AG04450 (cell line): Measurements from ENCODE around the gene TTC7B. TPM values are rescaled to one million over a fixed set of nuclear protein-coding genes. Genes with fewer than 3 reads are reported as not detected.
A peak's percentile ranks its signal among the peaks of the same experiment; 100 is the strongest.

ENCODE experiments used
- CTCF ChIA-PET: fragments of 300-600, 350-600 bp; formaldehyde crosslinking; extraction: SDS; loops from one replicate; lab custom pipeline; 2022; ENCODE audit warnings: antibody characterized with exemption, inconsistent platforms; lab: Charles Lee
- POLR2A ChIA-PET: fragments of 350-600 bp; formaldehyde crosslinking; extraction: SDS; loops from one replicate; lab custom pipeline; 2021; ENCODE audit warnings: antibody characterized with exemption, inconsistent platforms; lab: Yijun Ruan, JAX
- DNase-seq: peaks from one replicate; pipeline ENCODE4 v3.0.0-alpha.2; 2011; ENCODE audit warnings: low read depth, low spot score
- H3K27ac ChIP-seq: one replicate; pipeline ENCODE4 v1.5.1; 2012; ENCODE audit warnings: low read depth, low read length, control low read depth
- H3K27me3 ChIP-seq: one replicate; pipeline ENCODE4 v1.6.0; 2012; ENCODE audit warnings: low read length; ENCODE audit not compliant: control insufficient read depth, insufficient read depth
- H3K4me3 ChIP-seq: 2 replicates; pipeline ENCODE4 v1.5.1; 2011; ENCODE audit warnings: mild to moderate bottlenecking, low read depth, low read length, control low read depth
- H3K9me3 ChIP-seq: 2 replicates; pipeline ENCODE4 v1.5.1; 2012; ENCODE audit warnings: low read length; ENCODE audit not compliant: control insufficient read depth, insufficient read depth
- polyA plus RNA-seq: library from polyadenylated mRNA; depleted of rRNA; stranded (reverse); fragments of >200 nt; gene quantifications from 2 replicates; pipeline ENCODE4 v1.2.3, GENCODE V29; 2011
- TF ChIP-seq, protein P1 (sequence below): IDR thresholded peaks from 2 replicates; pipeline ENCODE4 v1.5.1; 2011; ENCODE audit warnings: low read depth, low read length, control low read depth, inconsistent platforms

The TTC7B gene
- polyA plus RNA-seq, 1 experiment: 36.0 TPM

DNA sequence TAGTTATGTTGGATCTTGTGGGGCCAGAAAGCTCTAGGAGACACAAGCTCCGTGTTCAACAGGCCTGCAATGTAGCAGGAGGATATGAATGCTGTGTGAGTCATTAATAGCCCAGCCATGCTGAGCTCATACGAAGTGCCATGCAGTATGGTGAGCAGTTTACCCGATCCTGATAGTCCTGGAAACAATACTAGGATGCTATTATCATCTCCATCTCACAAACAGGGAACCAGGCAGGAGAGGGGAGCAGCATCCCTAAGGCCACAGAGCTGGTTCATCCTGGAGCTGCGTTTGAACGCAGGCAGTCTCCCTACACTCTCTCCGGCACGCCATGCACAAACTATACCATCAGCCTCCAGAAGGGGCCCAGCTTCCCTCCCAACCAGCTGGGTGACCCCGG, 20.5 kb downstream of the TTC7B start:
- H3K9me3 ChIP-seq: no peaks in the 10 kb centered on the region
- ChIA-PET POLR2A (interaction anchor here (0.7 to 1.5 kb wide), 3 partner anchors 18 to 539 kb away, joined by 3 read pairs; partner anchors contain the start of gene PSMC1), CTCF (interaction anchor here (0.5 to 2.8 kb wide), 8 partner anchors 12 to 494 kb away, joined by 3 to 16 read pairs (median 4); no protein-coding TSS in a partner anchor)
- H3K27ac ChIP-seq: peak overlapping the region; percentile 59
- TF ChIP-seq, protein P1, sequence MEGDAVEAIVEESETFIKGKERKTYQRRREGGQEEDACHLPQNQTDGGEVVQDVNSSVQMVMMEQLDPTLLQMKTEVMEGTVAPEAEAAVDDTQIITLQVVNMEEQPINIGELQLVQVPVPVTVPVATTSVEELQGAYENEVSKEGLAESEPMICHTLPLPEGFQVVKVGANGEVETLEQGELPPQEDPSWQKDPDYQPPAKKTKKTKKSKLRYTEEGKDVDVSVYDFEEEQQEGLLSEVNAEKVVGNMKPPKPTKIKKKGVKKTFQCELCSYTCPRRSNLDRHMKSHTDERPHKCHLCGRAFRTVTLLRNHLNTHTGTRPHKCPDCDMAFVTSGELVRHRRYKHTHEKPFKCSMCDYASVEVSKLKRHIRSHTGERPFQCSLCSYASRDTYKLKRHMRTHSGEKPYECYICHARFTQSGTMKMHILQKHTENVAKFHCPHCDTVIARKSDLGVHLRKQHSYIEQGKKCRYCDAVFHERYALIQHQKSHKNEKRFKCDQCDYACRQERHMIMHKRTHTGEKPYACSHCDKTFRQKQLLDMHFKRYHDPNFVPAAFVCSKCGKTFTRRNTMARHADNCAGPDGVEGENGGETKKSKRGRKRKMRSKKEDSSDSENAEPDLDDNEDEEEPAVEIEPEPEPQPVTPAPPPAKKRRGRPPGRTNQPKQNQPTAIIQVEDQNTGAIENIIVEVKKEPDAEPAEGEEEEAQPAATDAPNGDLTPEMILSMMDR: 0 out of 2 replicates have a peak, but pooled peaks have one; percentile 10
- DNase-seq: peak; percentile 59
- H3K27me3 ChIP-seq: no peaks in the 10 kb centered on the region
- no peak overlapping the region for H3K4me3 ChIP-seq

DNA sequence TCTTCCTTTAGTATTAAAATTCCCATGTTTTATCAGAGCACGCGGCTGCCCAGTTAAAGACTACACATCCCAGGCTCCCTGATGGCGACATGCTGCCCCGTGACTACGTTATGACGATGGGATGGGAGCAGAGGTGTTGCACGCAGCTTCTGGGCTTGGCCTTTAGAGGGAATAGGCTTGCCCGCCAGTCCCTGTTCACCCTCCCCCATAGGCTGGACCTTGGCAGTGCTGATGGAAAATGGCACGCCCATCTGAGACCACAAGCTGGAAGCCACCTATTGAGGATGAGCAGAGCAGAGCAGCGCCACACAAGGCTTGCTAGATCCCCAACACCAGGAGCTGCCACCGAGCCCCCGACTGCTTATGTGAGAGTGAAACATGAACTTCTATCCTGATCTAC, 24.7 kb downstream of the TTC7B start:
- ChIA-PET CTCF (no interaction called here), POLR2A (no interaction called here)
- TF ChIP-seq, protein P1: no peak
- H3K9me3 ChIP-seq: no peaks in the 10 kb centered on the region
- no peak overlapping the region for H3K27ac ChIP-seq
- no peak for DNase-seq
- no peak overlapping the region for H3K4me3 ChIP-seq
- H3K27me3 ChIP-seq: no peaks in the 10 kb centered on the region

DNA sequence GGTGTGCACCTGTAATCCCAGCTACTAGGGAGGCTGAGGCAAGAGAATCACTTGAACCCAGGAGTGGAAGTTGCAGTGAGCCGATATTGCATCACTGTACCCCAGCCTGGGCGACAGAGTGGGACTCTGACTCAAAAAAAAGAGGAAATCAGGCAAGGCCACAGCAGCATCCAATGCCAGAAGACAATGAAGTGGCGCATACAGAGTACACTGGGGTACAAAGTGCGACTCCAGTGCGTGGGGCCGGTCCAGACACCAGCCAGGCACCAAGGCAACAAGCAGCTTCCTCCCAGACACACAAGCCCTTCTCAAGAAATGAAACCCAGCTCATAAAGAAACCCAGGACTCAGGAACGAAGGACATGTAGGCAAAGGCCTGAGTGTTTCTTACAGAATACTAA, 28.2 kb downstream of the TTC7B start:
- DNase-seq: no peak
- TF ChIP-seq, protein P1: no peak
- ChIA-PET CTCF (interaction anchor here (0.7 to 0.8 kb wide), 2 partner anchors 29 to 30 kb away, joined by 3 to 5 read pairs; no protein-coding TSS in a partner anchor), POLR2A (no interaction called here)
- Histone ChIP-seq H3K4me3 (no peak overlapping the region), H3K27ac (no peak overlapping the region), H3K27me3 (no peaks in the 10 kb centered on the region), H3K9me3 (no peaks in the 10 kb centered on the region)

DNA sequence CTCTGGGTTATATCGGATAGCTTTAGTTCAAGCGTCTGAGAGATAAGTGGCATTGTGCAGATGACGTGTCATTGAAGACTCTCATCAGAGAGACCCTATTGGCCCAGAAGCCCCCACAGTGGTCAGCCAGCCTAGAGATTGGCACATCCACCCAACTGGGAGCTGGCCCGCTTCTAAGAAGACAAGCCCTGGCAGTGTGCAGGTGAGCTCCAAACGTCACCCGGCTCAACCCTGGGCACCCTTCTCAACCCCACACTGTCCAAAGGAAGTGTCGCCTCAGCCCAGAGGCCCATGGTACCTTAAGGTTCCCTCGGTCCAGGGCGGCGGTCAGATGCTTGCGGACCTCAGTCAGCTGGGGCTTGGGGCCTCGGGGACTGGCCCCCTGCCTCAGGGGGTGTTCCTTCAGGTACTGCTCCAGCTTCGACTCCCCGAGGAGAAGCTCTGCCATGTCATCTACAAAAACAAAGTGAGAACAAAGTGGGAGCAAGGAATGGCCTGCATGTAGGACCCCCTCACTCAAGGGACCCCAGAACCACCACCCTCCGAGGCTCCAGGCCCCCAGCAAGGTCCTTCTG, 30.3 kb downstream of the TTC7B start:
- no peak for DNase-seq
- CTCF ChIA-PET: no interaction called here
- H3K27ac ChIP-seq: no peak overlapping the region
- H3K4me3 ChIP-seq: no peak overlapping the region
- TF ChIP-seq, protein P1: no peak
- no peaks in the 10 kb centered on the region for H3K9me3 ChIP-seq
- POLR2A ChIA-PET: no interaction called here
- no peaks in the 10 kb centered on the region for H3K27me3 ChIP-seq

DNA sequence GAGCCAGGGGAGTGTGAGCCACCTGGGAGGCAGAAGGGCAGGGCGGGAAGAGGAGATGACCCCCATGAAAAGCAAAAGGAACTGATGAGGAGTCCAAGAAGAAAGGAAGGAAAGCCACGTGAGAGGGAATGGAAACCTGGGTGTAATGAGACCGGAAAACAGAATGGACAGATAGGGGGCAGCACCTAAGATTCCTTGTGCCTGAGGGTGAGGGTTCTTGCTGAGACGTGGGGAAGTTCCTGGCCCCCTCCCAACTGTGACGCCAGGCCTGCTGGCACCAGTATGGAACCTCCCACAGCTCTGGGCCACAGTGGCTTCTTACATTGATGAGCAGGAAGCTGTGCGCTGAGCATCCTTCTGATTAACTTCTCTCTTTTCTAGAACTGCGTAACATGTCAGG, 30.8 kb downstream of the TTC7B start:
- TF ChIP-seq, protein P1: peak; percentile 16; the same call in 1 of the 2 replicates
- no peaks in the 10 kb centered on the region for H3K9me3 ChIP-seq
- no peak for DNase-seq
- ChIA-PET CTCF (no interaction called here), POLR2A (no interaction called here)
- H3K27me3 ChIP-seq: no peaks in the 10 kb centered on the region
- H3K27ac ChIP-seq: no peak overlapping the region
- no peak overlapping the region for H3K4me3 ChIP-seq
